SK-N-MC (cell line): Measurements from ENCODE around the gene ZNF148.
"Not testable (repeated sequence)": the region's sequence is repeated elsewhere in the genome, so short reads cannot be mapped to it uniquely, and the experiment has no call there.

Source experiments
- DNase-seq: peaks from one replicate; pipeline ENCODE4 v3.0.0-alpha.2; 2011; ENCODE audit warnings: low read depth, low spot score
- H3K27ac ChIP-seq: fragments of 200-600 bp; sonication (generic); 2 replicates; pipeline ENCODE4 v1.5.1; 2016; ENCODE audit warnings: mixed run types
- H3K36me3 ChIP-seq: fragments of 200-600 bp; sonication (generic); 2 replicates; pipeline ENCODE4 v1.6.1; 2017; ENCODE audit warnings: antibody characterized with exemption, low read length, mixed read lengths; ENCODE audit not compliant: insufficient read depth
- H3K4me3 ChIP-seq: fragments of 200-600 bp; sonication (generic); 2 replicates; pipeline ENCODE4 v1.5.1; 2016
- H3K9ac ChIP-seq: fragments of 200-600 bp; sonication (generic); 2 replicates; pipeline ENCODE4 v1.8.0; 2017; ENCODE audit warnings: mixed run types, mixed read lengths; ENCODE audit not compliant: insufficient read length
- H3K9me3 ChIP-seq: fragments of 200-600 bp; sonication (generic); 2 replicates; pipeline ENCODE4 v1.6.1; 2017; ENCODE audit warnings: low read depth, mild to moderate bottlenecking, antibody characterized with exemption, low read length, moderate library complexity, mixed read lengths
- EZH2 ChIP-seq: fragments of 200-600 bp; sonication (generic); IDR thresholded peaks from one replicate; pipeline ENCODE4 v1.6.1; 2017; ENCODE audit warnings: antibody characterized with exemption
- FOXP2 ChIP-seq: optimal IDR thresholded peaks from 2 replicates; pipeline ENCODE3; 2011; ENCODE audit warnings: mild to moderate bottlenecking, moderate library complexity; ENCODE audit not compliant: insufficient read depth; ENCODE audit errors: extremely low read length, control extremely low read depth
- POLR2AphosphoS5 ChIP-seq: IDR thresholded peaks from 2 replicates; pipeline ENCODE4 v1.6.1; 2012; ENCODE audit warnings: mild to moderate bottlenecking, low read depth, low read length, borderline replicate concordance

Gene ZNF148

GRCh38 chr3:125401402-125401801 is 26.3 kb upstream of the ZNF148 start:
- no peaks in the 10 kb centered on the region for H3K9me3 ChIP-seq
- no peak overlapping the region for H3K4me3 ChIP-seq
- no peak for DNase-seq
- no peak overlapping the region for H3K9ac ChIP-seq
- H3K36me3 ChIP-seq = no peaks in the 10 kb centered on the region
- H3K27ac ChIP-seq = no peak overlapping the region
- TF ChIP-seq EZH2 (no peak), FOXP2 (no peak), POLR2AphosphoS5 (no peak)

- no peak for TF ChIP-seq EZH2
- no peak for TF ChIP-seq POLR2AphosphoS5
- TF ChIP-seq FOXP2 = no peak
- Histone ChIP-seq H3K4me3 (no peak overlapping the region), H3K27ac (no peak overlapping the region), H3K9ac (no peak overlapping the region), H3K9me3 (no peaks in the 10 kb centered on the region), H3K36me3 (no peaks in the 10 kb centered on the region)
- DNase-seq = no peak
Measured at GRCh38 chr3:125398952-125399351, 23.8 kb upstream of the ZNF148 start.

- Histone ChIP-seq H3K9me3 (no peaks in the 10 kb centered on the region), H3K9ac (no peak overlapping the region), H3K4me3 (no peak overlapping the region), H3K27ac (no peak overlapping the region), H3K36me3 (no peaks in the 10 kb centered on the region)
- DNase-seq = no peak
- TF ChIP-seq FOXP2 = no peak
- TF ChIP-seq EZH2 = no peak
- no peak for TF ChIP-seq POLR2AphosphoS5
Measured at GRCh38 chr3:125395091-125395490, 20.0 kb upstream of the ZNF148 start.

GRCh38 chr3:125394406-125394805 is 19.3 kb upstream of the ZNF148 start:
- Histone ChIP-seq H3K36me3 (no peaks in the 10 kb centered on the region), H3K9ac (no peak overlapping the region), H3K9me3 (no peaks in the 10 kb centered on the region), H3K27ac (no peak overlapping the region), H3K4me3 (no peak overlapping the region)
- TF ChIP-seq POLR2AphosphoS5 (no peak), EZH2 (no peak), FOXP2 (no peak)
- DNase-seq = no peak

GRCh38 chr3:125389282-125389681 is 14.2 kb upstream of the ZNF148 start:
- DNase-seq = no peak
- Histone ChIP-seq H3K27ac (no peak overlapping the region), H3K9ac (no peak overlapping the region), H3K9me3 (no peaks in the 10 kb centered on the region), H3K36me3 (no peaks in the 10 kb centered on the region), H3K4me3 (no peak overlapping the region)
- TF ChIP-seq FOXP2 (no peak), POLR2AphosphoS5 (no peak), EZH2 (no peak)

GRCh38 chr3:125388369-125388768 is 13.2 kb upstream of the ZNF148 start:
- H3K27ac ChIP-seq, H3K36me3 ChIP-seq, H3K9ac ChIP-seq, H3K9me3 ChIP-seq, DNase-seq, H3K4me3 ChIP-seq: not testable (repeated sequence)

- no peak overlapping the region for H3K4me3 ChIP-seq
- H3K9me3 ChIP-seq = no peaks in the 10 kb centered on the region
- DNase-seq = no peak
- H3K9ac ChIP-seq = no peak overlapping the region
- H3K27ac ChIP-seq = no peak overlapping the region
- no peak for TF ChIP-seq EZH2
- no peak for TF ChIP-seq POLR2AphosphoS5
- no peak for TF ChIP-seq FOXP2
- H3K36me3 ChIP-seq = no peaks in the 10 kb centered on the region
Measured at GRCh38 chr3:125386811-125387210, 11.7 kb upstream of the ZNF148 start.

GRCh38 chr3:125383744-125384143 is 8.6 kb upstream of the ZNF148 start:
- DNase-seq = no peak

GRCh38 chr3:125382298-125382697 is 7.2 kb upstream of the ZNF148 start:
- Histone ChIP-seq H3K9ac (no peak overlapping the region), H3K27ac (no peak overlapping the region), H3K4me3 (no peak overlapping the region), H3K36me3 (no peaks in the 10 kb centered on the region), H3K9me3 (no peaks in the 10 kb centered on the region)
- no peak for DNase-seq
- TF ChIP-seq POLR2AphosphoS5 = no peak
- no peak for TF ChIP-seq EZH2
- TF ChIP-seq FOXP2 = no peak

More at GRCh38 chr3:125383744-125384143, 8.6 kb upstream of the ZNF148 start:
- Histone ChIP-seq H3K9ac (no peak overlapping the region), H3K9me3 (no peaks in the 10 kb centered on the region), H3K27ac (no peak overlapping the region), H3K36me3 (no peaks in the 10 kb centered on the region), H3K4me3 (no peak overlapping the region)
- no peak for TF ChIP-seq POLR2AphosphoS5
- no peak for TF ChIP-seq EZH2
- TF ChIP-seq FOXP2 = no peak
